GM12891 (cell line): ENCODE measurements around the gene SCUBE1.

Source experiments
- PAX5 ChIP-seq: IDR thresholded peaks from 2 replicates; pipeline ENCODE4 v1.6.1; 2011; ENCODE audit warnings: low read length, moderate library complexity, mild to moderate bottlenecking; ENCODE audit not compliant: insufficient read depth, severe bottlenecking
- POLR2A ChIP-seq: IDR thresholded peaks from 2 replicates; pipeline ENCODE4 v1.6.1; 2011; ENCODE audit warnings: low read depth, low read length, control low read depth
- POLR2AphosphoS5 ChIP-seq: IDR thresholded peaks from 2 replicates; pipeline ENCODE4 v1.6.1; 2011; ENCODE audit warnings: low read depth, low read length, control low read depth
- SPI1 ChIP-seq: IDR thresholded peaks from 2 replicates; pipeline ENCODE4 v1.6.1; 2011; ENCODE audit warnings: low read depth, low read length, control low read depth
- TAF1 ChIP-seq: IDR thresholded peaks from 2 replicates; pipeline ENCODE4 v1.6.1; 2011; ENCODE audit warnings: low read depth, low read length, control low read depth

- TF ChIP-seq POLR2AphosphoS5 (no peak), POLR2A (no peak), TAF1 (no peak), PAX5 (no peak), SPI1 (no peak)
These were observed 85.6 kb downstream of the SCUBE1 start for GRCh38 chr22:43257549-43257948.
